ENCODE measurements around the gene RNF223. TPM values are rescaled to one million over a fixed set of nuclear protein-coding genes. Genes with fewer than 3 reads are reported as not detected.

The RNF223 gene
- total and polyA plus RNA-seq, 2 of the 13 experiments (the other 11 are each of a cell fraction or from before 2014, with no cell fraction given) = 0.03 TPM; not detected in 1

GRCh38 chr1:1115786-1116700, 41.9 kb upstream of the RNF223 start, which contains the start of gene C1orf159 (continued):
- no peak for TF ChIP-seq YEATS4 (CRISPR knock-in tag; IDR thresholded peaks at IDR 0.05; ENCODE audit: borderline replicate concordance)
- no peak for TF ChIP-seq ZNF782 (CRISPR knock-in tag; IDR thresholded peaks at IDR 0.05; ENCODE audit: borderline replicate concordance)
- TF ChIP-seq ZFAT (CRISPR knock-in tag; conservative IDR thresholded peaks at IDR 0.05) = no peak
- TF ChIP-seq SP4 (CRISPR knock-in tag; IDR thresholded peaks at IDR 0.05) = peak; percentile 86
- TF ChIP-seq WIZ (CRISPR knock-in tag; IDR thresholded peaks at IDR 0.05) = no peak
- no peak for TF ChIP-seq CENPX (CRISPR knock-in tag; IDR thresholded peaks at IDR 0.05)
- no peak; the same call in 1 of the 2 replicates for TF ChIP-seq ZNF558 (CRISPR knock-in tag; IDR thresholded peaks at IDR 0.05; ENCODE audit: borderline replicate concordance)
- TF ChIP-seq ZNF281 (CRISPR knock-in tag; IDR thresholded peaks at IDR 0.05; ENCODE audit: borderline replicate concordance) = no peak
- TF ChIP-seq CREM (IDR thresholded peaks at IDR 0.05) = peak; percentile 86
- TF ChIP-seq CREM (CRISPR knock-in tag; IDR thresholded peaks at IDR 0.05) = no peak
- TF ChIP-seq EZH2 (conservative IDR thresholded peaks at IDR 0.05; ENCODE audit: low read depth, low read length) = no peak
- TF ChIP-seq KAT7 (CRISPR knock-in tag; IDR thresholded peaks at IDR 0.05; ENCODE audit: borderline replicate concordance) = no peak; the same call in 1 of the 2 replicates
- peak; percentile 45; the same call in 1 of the 2 replicates for TF ChIP-seq ZNF816 (CRISPR knock-in tag; IDR thresholded peaks at IDR 0.05; ENCODE audit: borderline replicate concordance)
- no peak for TF ChIP-seq KLF9 (CRISPR knock-in tag; IDR thresholded peaks at IDR 0.05; ENCODE audit: low read depth)
- TF ChIP-seq POLR2AphosphoS5 (IDR thresholded peaks at IDR 0.05; ENCODE audit: low read depth, low read length) = peak; percentile 37; the same call in 1 of the 2 replicates
- TF ChIP-seq ZBTB21 (CRISPR knock-in tag; IDR thresholded peaks at IDR 0.05) = no peak
- TF ChIP-seq PAX8 (CRISPR knock-in tag; IDR thresholded peaks at IDR 0.05; ENCODE audit: borderline replicate concordance) = no peak
- TF ChIP-seq, protein P1, sequence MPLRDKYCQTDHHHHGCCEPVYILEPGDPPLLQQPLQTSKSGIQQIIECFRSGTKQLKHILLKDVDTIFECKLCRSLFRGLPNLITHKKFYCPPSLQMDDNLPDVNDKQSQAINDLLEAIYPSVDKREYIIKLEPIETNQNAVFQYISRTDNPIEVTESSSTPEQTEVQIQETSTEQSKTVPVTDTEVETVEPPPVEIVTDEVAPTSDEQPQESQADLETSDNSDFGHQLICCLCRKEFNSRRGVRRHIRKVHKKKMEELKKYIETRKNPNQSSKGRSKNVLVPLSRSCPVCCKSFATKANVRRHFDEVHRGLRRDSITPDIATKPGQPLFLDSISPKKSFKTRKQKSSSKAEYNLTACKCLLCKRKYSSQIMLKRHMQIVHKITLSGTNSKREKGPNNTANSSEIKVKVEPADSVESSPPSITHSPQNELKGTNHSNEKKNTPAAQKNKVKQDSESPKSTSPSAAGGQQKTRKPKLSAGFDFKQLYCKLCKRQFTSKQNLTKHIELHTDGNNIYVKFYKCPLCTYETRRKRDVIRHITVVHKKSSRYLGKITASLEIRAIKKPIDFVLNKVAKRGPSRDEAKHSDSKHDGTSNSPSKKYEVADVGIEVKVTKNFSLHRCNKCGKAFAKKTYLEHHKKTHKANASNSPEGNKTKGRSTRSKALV (CRISPR knock-in tag; IDR thresholded peaks at IDR 0.05) = 0 out of 2 replicates have a peak, but pooled peaks have one; percentile 21
- peak; percentile 49; the same call in 1 of the 2 replicates for TF ChIP-seq ZNF670 (CRISPR knock-in tag; IDR thresholded peaks at IDR 0.05; ENCODE audit: borderline replicate concordance)
- peak; percentile 60; the same call in 1 of the 2 replicates for TF ChIP-seq POGK (CRISPR knock-in tag; conservative IDR thresholded peaks at IDR 0.05)
- TF ChIP-seq HOXA5 (CRISPR knock-in tag; IDR thresholded peaks at IDR 0.05) = no peak

Measured in HepG2 (cell line).